ENCODE results near the gene STK33. TPM values are rescaled to one million over a fixed set of nuclear protein-coding genes. Genes with fewer than 3 reads are reported as not detected.

Gene STK33
- total and polyA plus RNA-seq, 2 of the 13 experiments (the other 11 are each of a cell fraction or from before 2014, with no cell fraction given) = 2.7 to 12.6 TPM

DNA sequence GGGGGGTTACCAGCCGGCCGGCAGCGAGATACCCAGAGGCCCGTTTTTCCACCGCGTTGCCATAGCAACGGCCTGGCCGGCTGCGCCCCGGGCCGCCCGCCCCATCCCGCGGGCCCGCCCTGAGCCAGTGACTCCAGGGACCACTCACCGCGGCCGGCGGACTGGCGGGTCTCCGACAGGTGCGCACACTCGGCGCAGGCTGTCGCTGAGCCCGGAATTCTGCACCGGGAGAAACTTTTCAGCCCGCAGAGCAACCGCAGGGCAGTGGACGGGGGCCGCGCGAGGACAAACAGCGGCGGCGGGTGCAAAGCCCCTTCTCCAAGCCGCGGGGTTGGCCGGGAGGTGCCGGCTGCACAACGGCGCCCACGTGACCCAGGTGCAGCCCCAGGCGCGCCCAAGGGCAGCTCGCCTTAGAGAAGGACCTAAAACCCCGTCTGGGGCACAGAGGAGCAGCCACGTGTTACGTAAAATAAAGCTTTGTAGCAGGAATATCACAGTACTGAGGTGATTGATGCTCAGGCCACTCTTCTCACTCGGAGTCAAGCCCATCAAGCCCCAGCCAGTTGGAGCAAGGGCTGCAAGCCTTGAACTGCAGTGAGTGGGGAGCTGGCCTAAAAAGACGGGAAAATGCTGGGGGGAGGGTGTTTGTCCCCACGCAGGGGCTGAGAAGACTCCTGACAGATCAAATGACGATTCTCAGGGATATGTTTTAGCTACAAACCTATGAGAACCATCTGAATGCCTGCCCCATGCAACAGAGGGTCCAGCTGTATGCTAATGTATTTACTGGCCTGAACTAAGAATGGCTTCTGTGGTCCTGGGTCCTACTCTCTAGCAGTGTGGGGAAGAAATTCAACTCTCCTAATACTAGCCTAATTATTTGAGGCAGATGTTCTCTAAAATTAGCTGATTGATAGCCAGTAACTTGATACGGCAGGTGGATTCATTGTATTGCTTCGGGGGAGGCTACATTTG is at the start of gene STK33 (continued):
- TF ChIP-seq, protein P1, sequence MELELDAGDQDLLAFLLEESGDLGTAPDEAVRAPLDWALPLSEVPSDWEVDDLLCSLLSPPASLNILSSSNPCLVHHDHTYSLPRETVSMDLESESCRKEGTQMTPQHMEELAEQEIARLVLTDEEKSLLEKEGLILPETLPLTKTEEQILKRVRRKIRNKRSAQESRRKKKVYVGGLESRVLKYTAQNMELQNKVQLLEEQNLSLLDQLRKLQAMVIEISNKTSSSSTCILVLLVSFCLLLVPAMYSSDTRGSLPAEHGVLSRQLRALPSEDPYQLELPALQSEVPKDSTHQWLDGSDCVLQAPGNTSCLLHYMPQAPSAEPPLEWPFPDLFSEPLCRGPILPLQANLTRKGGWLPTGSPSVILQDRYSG (CRISPR knock-in tag; IDR thresholded peaks at IDR 0.05) = no peak
- TF ChIP-seq NR1H2 (CRISPR knock-in tag; IDR thresholded peaks at IDR 0.05; ENCODE audit: borderline replicate concordance, low read depth) (no peak), TAF1 (CRISPR knock-in tag; IDR thresholded peaks at IDR 0.05) (peak; percentile 68), ZNF180 (CRISPR knock-in tag; IDR thresholded peaks at IDR 0.05; ENCODE audit: borderline replicate concordance, low read depth) (no peak), ESRRA (CRISPR knock-in tag; IDR thresholded peaks at IDR 0.05; ENCODE audit: low read depth) (no peak), REPIN1 (CRISPR knock-in tag; IDR thresholded peaks at IDR 0.05; ENCODE audit: borderline replicate concordance, low read depth) (no peak; the same call in 1 of the 2 replicates), ZNF33A (CRISPR knock-in tag; IDR thresholded peaks at IDR 0.05; ENCODE audit: borderline replicate concordance) (no peak), NFKB2 (CRISPR knock-in tag; IDR thresholded peaks at IDR 0.05; ENCODE audit: borderline replicate concordance) (peak; percentile 74; the same call in 1 of the 2 replicates), ZSCAN21 (CRISPR knock-in tag; IDR thresholded peaks at IDR 0.05; ENCODE audit: borderline replicate concordance) (peak; percentile 48; the same call in 1 of the 2 replicates), ZMYM2 (CRISPR knock-in tag; IDR thresholded peaks at IDR 0.05) (no peak), ZNF557 (CRISPR knock-in tag; IDR thresholded peaks at IDR 0.05) (no peak), YY1 (IDR thresholded peaks at IDR 0.05; ENCODE audit: insufficient read depth, insufficient replicate concordance, low read depth, low read length) (peak; percentile 36), YEATS4 (CRISPR knock-in tag; IDR thresholded peaks at IDR 0.05; ENCODE audit: borderline replicate concordance) (peak; percentile 77)
- TF ChIP-seq, protein P2, sequence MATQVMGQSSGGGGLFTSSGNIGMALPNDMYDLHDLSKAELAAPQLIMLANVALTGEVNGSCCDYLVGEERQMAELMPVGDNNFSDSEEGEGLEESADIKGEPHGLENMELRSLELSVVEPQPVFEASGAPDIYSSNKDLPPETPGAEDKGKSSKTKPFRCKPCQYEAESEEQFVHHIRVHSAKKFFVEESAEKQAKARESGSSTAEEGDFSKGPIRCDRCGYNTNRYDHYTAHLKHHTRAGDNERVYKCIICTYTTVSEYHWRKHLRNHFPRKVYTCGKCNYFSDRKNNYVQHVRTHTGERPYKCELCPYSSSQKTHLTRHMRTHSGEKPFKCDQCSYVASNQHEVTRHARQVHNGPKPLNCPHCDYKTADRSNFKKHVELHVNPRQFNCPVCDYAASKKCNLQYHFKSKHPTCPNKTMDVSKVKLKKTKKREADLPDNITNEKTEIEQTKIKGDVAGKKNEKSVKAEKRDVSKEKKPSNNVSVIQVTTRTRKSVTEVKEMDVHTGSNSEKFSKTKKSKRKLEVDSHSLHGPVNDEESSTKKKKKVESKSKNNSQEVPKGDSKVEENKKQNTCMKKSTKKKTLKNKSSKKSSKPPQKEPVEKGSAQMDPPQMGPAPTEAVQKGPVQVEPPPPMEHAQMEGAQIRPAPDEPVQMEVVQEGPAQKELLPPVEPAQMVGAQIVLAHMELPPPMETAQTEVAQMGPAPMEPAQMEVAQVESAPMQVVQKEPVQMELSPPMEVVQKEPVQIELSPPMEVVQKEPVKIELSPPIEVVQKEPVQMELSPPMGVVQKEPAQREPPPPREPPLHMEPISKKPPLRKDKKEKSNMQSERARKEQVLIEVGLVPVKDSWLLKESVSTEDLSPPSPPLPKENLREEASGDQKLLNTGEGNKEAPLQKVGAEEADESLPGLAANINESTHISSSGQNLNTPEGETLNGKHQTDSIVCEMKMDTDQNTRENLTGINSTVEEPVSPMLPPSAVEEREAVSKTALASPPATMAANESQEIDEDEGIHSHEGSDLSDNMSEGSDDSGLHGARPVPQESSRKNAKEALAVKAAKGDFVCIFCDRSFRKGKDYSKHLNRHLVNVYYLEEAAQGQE (IDR thresholded peaks at IDR 0.05; ENCODE audit: borderline replicate concordance in 1 of 2, low read depth in 1 of 2, low read length in 2 of 2) = no peak
- TF ChIP-seq, protein P3, sequence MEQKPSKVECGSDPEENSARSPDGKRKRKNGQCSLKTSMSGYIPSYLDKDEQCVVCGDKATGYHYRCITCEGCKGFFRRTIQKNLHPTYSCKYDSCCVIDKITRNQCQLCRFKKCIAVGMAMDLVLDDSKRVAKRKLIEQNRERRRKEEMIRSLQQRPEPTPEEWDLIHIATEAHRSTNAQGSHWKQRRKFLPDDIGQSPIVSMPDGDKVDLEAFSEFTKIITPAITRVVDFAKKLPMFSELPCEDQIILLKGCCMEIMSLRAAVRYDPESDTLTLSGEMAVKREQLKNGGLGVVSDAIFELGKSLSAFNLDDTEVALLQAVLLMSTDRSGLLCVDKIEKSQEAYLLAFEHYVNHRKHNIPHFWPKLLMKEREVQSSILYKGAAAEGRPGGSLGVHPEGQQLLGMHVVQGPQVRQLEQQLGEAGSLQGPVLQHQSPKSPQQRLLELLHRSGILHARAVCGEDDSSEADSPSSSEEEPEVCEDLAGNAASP (CRISPR knock-in tag; IDR thresholded peaks at IDR 0.05; ENCODE audit: borderline replicate concordance) = peak; percentile 59; the same call in 1 of the 2 replicates
- TF ChIP-seq, protein P4, sequence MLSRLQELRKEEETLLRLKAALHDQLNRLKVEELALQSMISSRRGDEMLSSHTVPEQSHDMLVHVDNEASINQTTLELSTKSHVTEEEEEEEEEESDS (CRISPR knock-in tag; IDR thresholded peaks at IDR 0.05; ENCODE audit: borderline replicate concordance) = no peak
- TF ChIP-seq, protein P5, sequence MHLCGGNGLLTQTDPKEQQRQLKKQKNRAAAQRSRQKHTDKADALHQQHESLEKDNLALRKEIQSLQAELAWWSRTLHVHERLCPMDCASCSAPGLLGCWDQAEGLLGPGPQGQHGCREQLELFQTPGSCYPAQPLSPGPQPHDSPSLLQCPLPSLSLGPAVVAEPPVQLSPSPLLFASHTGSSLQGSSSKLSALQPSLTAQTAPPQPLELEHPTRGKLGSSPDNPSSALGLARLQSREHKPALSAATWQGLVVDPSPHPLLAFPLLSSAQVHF (CRISPR knock-in tag; IDR thresholded peaks at IDR 0.05) = no peak
